Parathyroid adenoma (tissue), 2 donors: ENCODE data around the gene PLCL2.

Experiments used
- H2AFZ ChIP-seq: fragments of 300-600 bp; sonication (generic); one replicate; pipeline ENCODE4 v1.7.0; 2017; ENCODE audit warnings: antibody characterized with exemption, mild to moderate bottlenecking
- H3K27ac ChIP-seq: fragments of 300-600 bp; sonication (generic); one replicate; pipeline ENCODE4 v1.7.0; 2017
- H3K27me3 ChIP-seq: fragments of 300-600 bp; sonication (generic); one replicate; pipeline ENCODE4 v1.7.0; 2017; ENCODE audit warnings: low read length; ENCODE audit not compliant: control insufficient read depth, insufficient read depth
- H3K36me3 ChIP-seq: fragments of 300-600 bp; sonication (generic); one replicate; pipeline ENCODE4 v1.7.0; 2017; ENCODE audit warnings: low read length; ENCODE audit not compliant: control insufficient read depth, insufficient read depth
- H3K4me1 ChIP-seq: fragments of 300-600 bp; sonication (generic); one replicate; pipeline ENCODE4 v1.7.0; 2017; ENCODE audit warnings: control low read depth
- H3K4me2 ChIP-seq: fragments of 300-600 bp; sonication (generic); one replicate; pipeline ENCODE4 v1.7.0; 2017; ENCODE audit warnings: low read length
- H3K4me3 ChIP-seq: fragments of 300-600 bp; sonication (generic); one replicate; pipeline ENCODE4 v1.7.0; 2017; ENCODE audit warnings: low read depth, low read length
- H3K79me2 ChIP-seq: fragments of 300-600 bp; sonication (generic); one replicate; pipeline ENCODE4 v1.7.0; 2017; ENCODE audit warnings: control low read depth
- H3K9ac ChIP-seq: fragments of 300-600 bp; sonication (generic); one replicate; pipeline ENCODE4 v1.7.0; 2017; ENCODE audit warnings: mild to moderate bottlenecking
- H3K9me3 ChIP-seq: fragments of 300-600 bp; sonication (generic); one replicate; pipeline ENCODE4 v1.7.0; 2017; ENCODE audit warnings: low read length; ENCODE audit not compliant: control insufficient read depth
- TF ChIP-seq, protein P1 (sequence below): fragments of 300-600 bp; sonication (generic); IDR thresholded peaks from one replicate; pipeline ENCODE4 v1.7.0; 2017; ENCODE audit warnings: antibody characterized with exemption, mild to moderate bottlenecking
- donor health status: primary hyperparathyroidism.

The PLCL2 gene

DNA sequence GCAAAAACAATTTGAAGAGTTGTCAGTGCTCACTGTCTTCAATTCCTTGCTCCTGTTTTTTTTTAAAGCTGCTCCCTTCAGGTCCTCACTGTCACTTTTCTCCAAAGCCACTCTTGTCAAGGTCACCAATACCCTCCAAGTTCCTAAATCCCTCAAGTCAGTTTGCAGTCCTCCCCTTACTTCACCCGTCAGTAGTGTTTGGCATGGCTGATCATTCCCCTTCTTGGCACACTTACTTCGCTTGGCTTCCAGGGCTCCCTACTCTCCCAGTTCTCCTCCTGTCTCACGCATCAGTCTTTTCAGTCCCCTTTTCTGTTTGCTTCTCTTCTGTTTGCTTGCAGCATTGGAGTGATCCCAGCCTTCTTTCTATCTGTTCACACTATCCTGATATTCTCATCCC, 25.5 kb downstream of the PLCL2 start:
- H3K4me1 ChIP-seq, result no peaks in the 10 kb centered on the region
- H3K4me2 ChIP-seq, result no peak overlapping the region
- H3K27me3 ChIP-seq, result no peaks in the 10 kb centered on the region
- H3K27ac ChIP-seq, result no peak overlapping the region
- H2AFZ ChIP-seq, result no peak overlapping the region
- no peak overlapping the region for H3K9ac ChIP-seq
- no peak overlapping the region for H3K4me3 ChIP-seq
- H3K36me3 ChIP-seq, result no peaks in the 10 kb centered on the region
- no peaks in the 10 kb centered on the region for H3K9me3 ChIP-seq
- TF ChIP-seq, protein P1, sequence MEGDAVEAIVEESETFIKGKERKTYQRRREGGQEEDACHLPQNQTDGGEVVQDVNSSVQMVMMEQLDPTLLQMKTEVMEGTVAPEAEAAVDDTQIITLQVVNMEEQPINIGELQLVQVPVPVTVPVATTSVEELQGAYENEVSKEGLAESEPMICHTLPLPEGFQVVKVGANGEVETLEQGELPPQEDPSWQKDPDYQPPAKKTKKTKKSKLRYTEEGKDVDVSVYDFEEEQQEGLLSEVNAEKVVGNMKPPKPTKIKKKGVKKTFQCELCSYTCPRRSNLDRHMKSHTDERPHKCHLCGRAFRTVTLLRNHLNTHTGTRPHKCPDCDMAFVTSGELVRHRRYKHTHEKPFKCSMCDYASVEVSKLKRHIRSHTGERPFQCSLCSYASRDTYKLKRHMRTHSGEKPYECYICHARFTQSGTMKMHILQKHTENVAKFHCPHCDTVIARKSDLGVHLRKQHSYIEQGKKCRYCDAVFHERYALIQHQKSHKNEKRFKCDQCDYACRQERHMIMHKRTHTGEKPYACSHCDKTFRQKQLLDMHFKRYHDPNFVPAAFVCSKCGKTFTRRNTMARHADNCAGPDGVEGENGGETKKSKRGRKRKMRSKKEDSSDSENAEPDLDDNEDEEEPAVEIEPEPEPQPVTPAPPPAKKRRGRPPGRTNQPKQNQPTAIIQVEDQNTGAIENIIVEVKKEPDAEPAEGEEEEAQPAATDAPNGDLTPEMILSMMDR, result no peak
- no peaks in the 10 kb centered on the region for H3K79me2 ChIP-seq

DNA sequence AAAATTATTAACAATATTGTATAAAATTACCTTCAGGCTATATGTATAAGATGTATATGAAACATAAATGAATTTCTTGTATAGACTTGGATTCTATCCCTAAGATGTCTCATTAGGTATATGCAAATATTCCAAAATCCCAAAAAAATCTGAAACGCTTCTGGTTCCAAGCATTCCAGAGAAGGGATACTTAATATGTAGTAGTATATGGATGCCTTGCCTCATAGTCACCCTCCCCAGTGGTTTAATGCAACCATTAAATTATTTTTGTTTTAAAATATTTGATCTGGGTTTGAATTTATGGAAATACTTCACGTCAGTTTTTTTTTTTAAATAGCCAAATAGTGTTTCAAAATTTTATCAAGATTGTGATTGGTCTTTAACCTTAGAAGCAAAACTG, 27.2 kb downstream of the PLCL2 start:
- H3K4me1 ChIP-seq, result no peaks in the 10 kb centered on the region
- H3K27ac ChIP-seq, result no peak overlapping the region
- H3K4me2 ChIP-seq, result no peak overlapping the region
- TF ChIP-seq, protein P1, result no peak
- no peak overlapping the region for H3K9ac ChIP-seq
- no peaks in the 10 kb centered on the region for H3K9me3 ChIP-seq
- H3K27me3 ChIP-seq, result no peaks in the 10 kb centered on the region
- no peak overlapping the region for H3K4me3 ChIP-seq
- H2AFZ ChIP-seq, result no peak overlapping the region
- no peaks in the 10 kb centered on the region for H3K36me3 ChIP-seq
- no peaks in the 10 kb centered on the region for H3K79me2 ChIP-seq

DNA sequence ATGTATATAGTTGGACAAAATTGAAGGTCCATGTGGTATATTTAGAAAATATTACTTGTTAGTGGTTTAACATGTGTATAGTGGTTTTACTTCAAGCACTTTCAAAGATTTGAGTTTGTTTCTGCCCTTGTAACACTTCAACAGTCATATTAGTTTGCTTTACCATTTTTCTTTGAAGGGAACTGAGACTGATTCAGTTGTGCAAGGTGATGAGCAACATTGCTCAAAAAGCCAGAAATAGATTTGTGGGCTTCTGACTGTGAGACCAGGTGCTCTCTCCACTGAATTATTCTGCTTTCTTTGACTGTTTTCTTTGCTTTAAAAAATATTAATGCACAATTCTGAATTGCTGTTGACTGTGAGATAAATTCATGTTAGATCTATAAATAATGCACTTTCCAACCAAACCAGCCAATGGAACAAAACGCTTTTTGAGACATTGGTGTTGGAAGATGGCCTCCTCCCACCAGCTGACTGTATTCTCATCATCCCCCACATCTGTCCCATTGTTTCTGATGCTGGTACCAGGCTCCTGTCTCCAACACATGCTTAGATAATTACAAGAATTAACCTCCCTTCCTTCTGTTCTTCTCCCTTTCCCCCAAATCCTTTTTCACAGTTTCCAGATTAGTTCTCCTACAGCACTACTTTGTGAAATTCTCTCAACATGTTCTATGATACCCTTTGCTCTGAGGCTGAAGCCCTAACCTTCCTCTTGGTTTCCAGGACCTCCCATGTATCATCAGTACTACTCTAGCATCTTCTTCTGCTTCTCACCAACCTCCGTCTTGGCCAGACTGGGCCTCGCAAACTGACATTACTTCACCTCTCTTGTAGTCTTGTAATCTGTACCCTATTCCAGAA, 27.9 kb downstream of the PLCL2 start:
- TF ChIP-seq, protein P1, result no peak
- Histone ChIP-seq H3K9me3 (no peaks in the 10 kb centered on the region), H3K4me1 (no peaks in the 10 kb centered on the region), H3K4me2 (no peak overlapping the region), H3K27ac (no peak overlapping the region), H2AFZ (no peak overlapping the region), H3K4me3 (no peak overlapping the region), H3K27me3 (no peaks in the 10 kb centered on the region), H3K79me2 (no peaks in the 10 kb centered on the region), H3K36me3 (no peaks in the 10 kb centered on the region), H3K9ac (no peak overlapping the region)

DNA sequence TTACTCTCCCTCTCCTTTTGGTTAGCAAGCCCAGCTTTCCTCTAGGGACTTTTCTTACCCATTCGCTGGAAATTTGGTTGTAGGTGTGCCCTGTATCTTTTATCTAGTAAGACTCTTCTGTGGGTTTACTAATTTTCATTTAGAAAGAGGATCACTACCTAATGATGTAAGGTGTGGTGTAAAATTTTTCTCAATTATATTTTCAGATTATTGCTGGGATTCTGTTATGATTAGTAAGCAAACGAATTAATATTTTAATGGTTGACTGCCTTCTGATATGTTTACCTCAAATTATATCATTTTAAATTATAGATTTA, 28.5 kb downstream of the PLCL2 start:
- TF ChIP-seq, protein P1, result no peak
- Histone ChIP-seq H2AFZ (no peak overlapping the region), H3K27ac (no peak overlapping the region)

DNA sequence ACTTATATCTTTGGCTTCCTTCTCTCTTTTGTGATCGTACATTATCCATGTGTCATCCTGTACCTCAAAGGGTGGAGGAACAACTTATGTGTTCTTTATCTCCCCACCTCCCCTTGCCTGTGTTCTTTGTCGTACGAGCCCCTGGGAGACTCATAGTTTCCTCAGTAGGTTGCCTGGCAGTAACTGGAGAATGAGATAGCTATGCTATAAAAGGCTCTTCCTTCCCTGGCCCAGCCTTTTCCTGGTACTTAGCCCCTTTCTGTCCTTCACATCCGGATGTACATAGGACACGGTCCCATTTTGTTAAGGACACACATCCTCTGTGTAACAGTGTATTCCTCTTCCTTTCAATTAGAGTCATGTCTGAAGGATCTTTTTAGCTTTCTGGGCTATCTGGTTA, 32.1 kb downstream of the PLCL2 start:
- TF ChIP-seq, protein P1, result no peak
- no peaks in the 10 kb centered on the region for H3K36me3 ChIP-seq
- H3K4me3 ChIP-seq, result no peak overlapping the region
- H3K27me3 ChIP-seq, result no peaks in the 10 kb centered on the region
- no peaks in the 10 kb centered on the region for H3K4me1 ChIP-seq
- H3K27ac ChIP-seq, result no peak overlapping the region
- no peak overlapping the region for H3K4me2 ChIP-seq
- H2AFZ ChIP-seq, result no peak overlapping the region
- no peaks in the 10 kb centered on the region for H3K9me3 ChIP-seq
- H3K9ac ChIP-seq, result no peak overlapping the region
- no peaks in the 10 kb centered on the region for H3K79me2 ChIP-seq

More for the DNA sequence above, 28.5 kb downstream of the PLCL2 start:
- no peaks in the 10 kb centered on the region for H3K36me3 ChIP-seq
- H3K9ac ChIP-seq, result no peak overlapping the region
- H3K27me3 ChIP-seq, result no peaks in the 10 kb centered on the region
- no peaks in the 10 kb centered on the region for H3K9me3 ChIP-seq
- no peak overlapping the region for H3K4me2 ChIP-seq
- H3K4me3 ChIP-seq, result no peak overlapping the region
- no peaks in the 10 kb centered on the region for H3K4me1 ChIP-seq
- H3K79me2 ChIP-seq, result no peaks in the 10 kb centered on the region
